Measurements from ENCODE around the gene SKIDA1. TPM values are rescaled to one million over a fixed set of nuclear protein-coding genes. Genes with fewer than 3 reads are reported as not detected.

Gene SKIDA1
- total RNA-seq, 1 experiment from 2014 or later, result 9.3 TPM

- intact Hi-C loops (cut with micrococcal nuclease; ENCODE audit: unreplicated experiment) (no loop called here), in situ Hi-C loops (cut with HindIII; ENCODE audit: low pct_unique_long_range_greater_than_20kb, low sequenced_read_pairs) (no loop called here)
- peak overlapping the region; percentile 95 for H3K27ac ChIP-seq (ENCODE audit: low read length)
- ATAC-seq (no peak), DNase-seq (ENCODE audit: low read depth, low spot score) (no peak)
- peaks cover 41% of the 10 kb centered on the region for H3K4me1 ChIP-seq (ENCODE audit: control insufficient read depth, insufficient read depth, low read length)
- H3K9me3 ChIP-seq (ENCODE audit: control insufficient read depth, insufficient read depth, low read depth, low read length), result no peaks in the 10 kb centered on the region
- CTCF ChIA-PET, result no interaction called here
- no peak overlapping the region for H3K4me3 ChIP-seq (ENCODE audit: low read depth in 2 of 2, low read length in 2 of 2)
- no peaks in the 10 kb centered on the region; the same call in 1 of the 2 replicates for H3K36me3 ChIP-seq (ENCODE audit: control insufficient read depth, insufficient read depth, low read length)
- no peaks in the 10 kb centered on the region for H3K27me3 ChIP-seq (ENCODE audit: control insufficient read depth, insufficient read depth, low read length)
- BruUV-seq (replicated peaks), result no TSS peak
- TF ChIP-seq CTCF (IDR thresholded peaks at IDR 0.05) (no peak), TCF7L2 (IDR thresholded peaks at IDR 0.05; ENCODE audit: low read depth, low read length) (no peak), SIN3A (IDR thresholded peaks at IDR 0.05; ENCODE audit: borderline replicate concordance, insufficient read depth, low read depth, low read length) (no peak), REST (IDR thresholded peaks at IDR 0.05; ENCODE audit: insufficient read depth in 1 of 2, low read depth in 2 of 2, low read length in 1 of 2) (no peak), POLR2AphosphoS5 (IDR thresholded peaks at IDR 0.05; ENCODE audit: low read depth, low read length) (no peak)
- POLR2A ChIA-PET, result no interaction called here
Measured at GRCh38 chr10:21511095-21511570, 14.3 kb downstream of the SKIDA1 start.

GRCh38 chr10:21510241-21511094 lies 15.0 kb downstream of the SKIDA1 start:
- in situ Hi-C loops (cut with HindIII; ENCODE audit: low pct_unique_long_range_greater_than_20kb, low sequenced_read_pairs), result no loop called here

More at GRCh38 chr10:21510241-21511094, 15.0 kb downstream of the SKIDA1 start:
- ChIA-PET POLR2A (no interaction called here), CTCF (no interaction called here)
- H3K4me3 ChIP-seq (ENCODE audit: low read depth in 2 of 2, low read length in 2 of 2), result no peak overlapping the region
- peak overlapping the region; percentile 95 for H3K27ac ChIP-seq (ENCODE audit: low read length)
- H3K36me3 ChIP-seq (ENCODE audit: control insufficient read depth, insufficient read depth, low read length), result no peaks in the 10 kb centered on the region; the same call in 1 of the 2 replicates
- H3K4me1 ChIP-seq (ENCODE audit: control insufficient read depth, insufficient read depth, low read length), result peaks cover 46% of the 10 kb centered on the region
- no peaks in the 10 kb centered on the region for H3K9me3 ChIP-seq (ENCODE audit: control insufficient read depth, insufficient read depth, low read depth, low read length)
- DNase-seq (ENCODE audit: low read depth, low spot score) (no peak), ATAC-seq (no peak)
- TF ChIP-seq SIN3A (IDR thresholded peaks at IDR 0.05; ENCODE audit: borderline replicate concordance, insufficient read depth, low read depth, low read length), result no peak
- TF ChIP-seq CTCF (IDR thresholded peaks at IDR 0.05), result no peak
- TF ChIP-seq REST (IDR thresholded peaks at IDR 0.05; ENCODE audit: insufficient read depth in 1 of 2, low read depth in 2 of 2, low read length in 1 of 2), result no peak
- TF ChIP-seq POLR2AphosphoS5 (IDR thresholded peaks at IDR 0.05; ENCODE audit: low read depth, low read length), result no peak
- no peak for TF ChIP-seq TCF7L2 (IDR thresholded peaks at IDR 0.05; ENCODE audit: low read depth, low read length)
- no TSS peak for BruUV-seq (replicated peaks)
- intact Hi-C loops (cut with micrococcal nuclease; ENCODE audit: unreplicated experiment), result no loop called here
- H3K27me3 ChIP-seq (ENCODE audit: control insufficient read depth, insufficient read depth, low read length), result no peaks in the 10 kb centered on the region
